B cell (primary cell): ENCODE measurements around the gene HDC.

ENCODE experiments used
- CTCF ChIP-seq: fragments of 200-600 bp; IDR thresholded peaks from one replicate; pipeline ENCODE4 v1.8.0; 2022; ENCODE audit warnings: antibody characterized with exemption, mild to moderate bottlenecking
- EZH2 ChIP-seq: IDR thresholded peaks from 2 replicates; pipeline ENCODE4 v1.6.1; 2012; ENCODE audit warnings: borderline replicate concordance, low read depth, mild to moderate bottlenecking, moderate library complexity, low read length; ENCODE audit not compliant: insufficient read depth, poor library complexity, severe bottlenecking

GRCh38 chr15:50261981-50262380 lies 3.5 kb downstream of the HDC start:
- TF ChIP-seq CTCF = no peak
- no peak for TF ChIP-seq EZH2
